OCI-LY7 (cell line): ENCODE measurements around the gene CDK17. TPM values are rescaled to one million over a fixed set of nuclear protein-coding genes. Genes with fewer than 3 reads are reported as not detected.

Source experiments
- BruUV-seq: library from RNA; stranded (reverse); fragments of 400-500 nt; replicated peaks from 2 replicates; lab custom pipeline; 2021; lab: Mats Ljungman, UMichigan
- CTCF ChIA-PET: fragments of 300-600 bp; sonication (Branson Sonifier 250); formaldehyde crosslinking; loops from one replicate; lab custom pipeline; 2022; ENCODE audit warnings: antibody characterized with exemption; ENCODE audit not compliant: unreplicated experiment; lab: Charles Lee
- POLR2A ChIA-PET: fragments of 300-600 bp; sonication (Branson Sonifier 250); formaldehyde crosslinking; loops from one replicate; lab custom pipeline; 2022; ENCODE audit warnings: antibody characterized with exemption; lab: Charles Lee
- DNase-seq: peaks from one replicate; pipeline ENCODE4 v3.0.0-alpha.2; 2015; ENCODE audit warnings: low spot score
- H2AFZ ChIP-seq: fragments of 200-600 bp; sonication (generic), shearing (Covaris generic); 2 replicates; pipeline ENCODE4 v1.6.1; 2014; ENCODE audit warnings: mild to moderate bottlenecking, antibody characterized with exemption, low read length, moderate library complexity
- H3K27ac ChIP-seq: fragments of 200-600 bp; sonication (generic); 2 replicates; pipeline ENCODE4 v1.5.1; 2014; ENCODE audit warnings: mixed run types, low read depth, mild to moderate bottlenecking, moderate library complexity, low read length, inconsistent platforms; ENCODE audit not compliant: poor library complexity, severe bottlenecking
- H3K36me3 ChIP-seq: fragments of 200-600 bp; sonication (generic); 2 replicates; pipeline ENCODE4 v1.6.1; 2014; ENCODE audit warnings: mild to moderate bottlenecking, antibody characterized with exemption, low read length, moderate library complexity, mixed read lengths; ENCODE audit not compliant: insufficient read depth
- H3K4me1 ChIP-seq: fragments of 200-600 bp; sonication (generic); 2 replicates; pipeline ENCODE4 v1.5.1; 2014; ENCODE audit warnings: mild to moderate bottlenecking, low read length; ENCODE audit not compliant: insufficient read depth, poor library complexity, severe bottlenecking
- H3K4me2 ChIP-seq: fragments of 200-600 bp; sonication (generic); 2 replicates; pipeline ENCODE4 v1.6.1; 2014; ENCODE audit warnings: mild to moderate bottlenecking, low read length
- H3K4me3 ChIP-seq: fragments of 200-600 bp; sonication (generic); 2 replicates; pipeline ENCODE4 v1.5.1; 2014; ENCODE audit warnings: mild to moderate bottlenecking, low read depth, low read length; ENCODE audit not compliant: poor library complexity, severe bottlenecking
- H3K79me2 ChIP-seq: fragments of 200-600 bp; sonication (generic); 2 replicates; pipeline ENCODE4 v1.6.1; 2016; ENCODE audit warnings: low read depth, mild to moderate bottlenecking, low read length, moderate library complexity, mixed read lengths; ENCODE audit not compliant: insufficient read depth
- H3K9me2 ChIP-seq: fragments of 200-600 bp; sonication (generic); 2 replicates; pipeline ENCODE4 v1.6.1; 2016; ENCODE audit warnings: mild to moderate bottlenecking, low read length, mixed read lengths; ENCODE audit not compliant: insufficient read depth
- H3K9me3 ChIP-seq: fragments of 200-600 bp; sonication (generic); 2 replicates; pipeline ENCODE4 v1.6.1; 2014; ENCODE audit warnings: mild to moderate bottlenecking, mixed run types, low read length, mixed read lengths
- H4K20me1 ChIP-seq: fragments of 200-600 bp; sonication (generic); 2 replicates; pipeline ENCODE4 v1.6.1; 2014; ENCODE audit warnings: mild to moderate bottlenecking, antibody characterized with exemption, low read length, moderate library complexity, mixed read lengths; ENCODE audit not compliant: insufficient read depth
- EZH2phosphoT487 ChIP-seq: fragments of 200-600 bp; sonication (generic); IDR thresholded peaks from 2 replicates; pipeline ENCODE4 v1.6.1; 2018; ENCODE audit warnings: low read depth, borderline replicate concordance, mild to moderate bottlenecking, mixed run types, antibody characterized with exemption, low read length, moderate library complexity, mixed read lengths
- intact Hi-C: fragments of 100-400 bp; cut with micrococcal nuclease; formaldehyde crosslinking; loops from one replicate; pipeline ENCODE4 v1.10.0; 2022; ENCODE audit not compliant: unreplicated experiment
- total RNA-seq, 2 experiments: library from RNA; depleted of rRNA in 1 of 2; stranded (reverse); fragments of >200 nt in 1 of 2; shearing (Covaris generic) in 1 of 2; gene quantifications; 2 replicates each; pipeline ENCODE4 v1.2.3, GENCODE V29; 2014 to 2022
- TF ChIP-seq, protein P1 (sequence below): fragments of 200-600 bp; sonication (generic); conservative IDR thresholded peaks from 2 replicates; pipeline ENCODE4 v1.5.1; 2014; ENCODE audit warnings: mild to moderate bottlenecking, antibody characterized with exemption, low read length, moderate library complexity, mixed read lengths

CDK17 gene
- total RNA-seq, 2 experiments from 2014 or later = 34.5 to 43.4 TPM

DNA sequence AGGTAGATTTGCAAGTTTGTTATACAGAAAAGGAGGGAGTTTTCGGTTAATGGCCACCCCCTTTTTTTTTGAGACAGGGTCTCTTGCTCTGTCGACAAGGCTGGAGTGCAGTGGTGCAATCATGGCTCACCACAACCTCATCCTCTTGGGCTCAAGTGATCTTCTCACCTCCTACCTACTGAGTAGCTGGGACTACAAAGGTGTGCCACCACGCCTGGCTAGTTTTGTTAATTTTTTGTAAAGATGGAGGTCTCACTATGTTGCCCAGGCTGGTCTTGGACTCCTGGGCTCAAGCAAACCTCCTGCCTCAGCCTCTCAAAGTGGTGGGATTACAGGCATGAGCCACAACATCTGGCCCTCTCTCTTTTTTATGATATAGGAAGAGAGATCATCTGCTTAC is 94.6 kb downstream of the CDK17 start:
- H4K20me1 ChIP-seq = no peaks in the 10 kb centered on the region
- ChIA-PET POLR2A (no interaction called here), CTCF (no interaction called here)
- peaks cover 3% of the 10 kb centered on the region; the same call in 1 of the 2 replicates for H3K79me2 ChIP-seq
- TF ChIP-seq, protein P1, sequence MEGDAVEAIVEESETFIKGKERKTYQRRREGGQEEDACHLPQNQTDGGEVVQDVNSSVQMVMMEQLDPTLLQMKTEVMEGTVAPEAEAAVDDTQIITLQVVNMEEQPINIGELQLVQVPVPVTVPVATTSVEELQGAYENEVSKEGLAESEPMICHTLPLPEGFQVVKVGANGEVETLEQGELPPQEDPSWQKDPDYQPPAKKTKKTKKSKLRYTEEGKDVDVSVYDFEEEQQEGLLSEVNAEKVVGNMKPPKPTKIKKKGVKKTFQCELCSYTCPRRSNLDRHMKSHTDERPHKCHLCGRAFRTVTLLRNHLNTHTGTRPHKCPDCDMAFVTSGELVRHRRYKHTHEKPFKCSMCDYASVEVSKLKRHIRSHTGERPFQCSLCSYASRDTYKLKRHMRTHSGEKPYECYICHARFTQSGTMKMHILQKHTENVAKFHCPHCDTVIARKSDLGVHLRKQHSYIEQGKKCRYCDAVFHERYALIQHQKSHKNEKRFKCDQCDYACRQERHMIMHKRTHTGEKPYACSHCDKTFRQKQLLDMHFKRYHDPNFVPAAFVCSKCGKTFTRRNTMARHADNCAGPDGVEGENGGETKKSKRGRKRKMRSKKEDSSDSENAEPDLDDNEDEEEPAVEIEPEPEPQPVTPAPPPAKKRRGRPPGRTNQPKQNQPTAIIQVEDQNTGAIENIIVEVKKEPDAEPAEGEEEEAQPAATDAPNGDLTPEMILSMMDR = no peak
- no peak for TF ChIP-seq EZH2phosphoT487
- H3K27ac ChIP-seq = no peak overlapping the region
- BruUV-seq = no TSS peak
- no peak overlapping the region for H2AFZ ChIP-seq
- H3K4me3 ChIP-seq = no peak overlapping the region
- intact Hi-C loops = no loop called here
- DNase-seq = no peak
- no peaks in the 10 kb centered on the region for H3K4me1 ChIP-seq
- H3K36me3 ChIP-seq = peaks cover 21% of the 10 kb centered on the region
- 0 out of 2 replicates have a peak, but pooled peaks cover 3% of the 10 kb centered on the region for H3K9me3 ChIP-seq
- H3K4me2 ChIP-seq = no peak overlapping the region
- no peaks in the 10 kb centered on the region for H3K9me2 ChIP-seq

DNA sequence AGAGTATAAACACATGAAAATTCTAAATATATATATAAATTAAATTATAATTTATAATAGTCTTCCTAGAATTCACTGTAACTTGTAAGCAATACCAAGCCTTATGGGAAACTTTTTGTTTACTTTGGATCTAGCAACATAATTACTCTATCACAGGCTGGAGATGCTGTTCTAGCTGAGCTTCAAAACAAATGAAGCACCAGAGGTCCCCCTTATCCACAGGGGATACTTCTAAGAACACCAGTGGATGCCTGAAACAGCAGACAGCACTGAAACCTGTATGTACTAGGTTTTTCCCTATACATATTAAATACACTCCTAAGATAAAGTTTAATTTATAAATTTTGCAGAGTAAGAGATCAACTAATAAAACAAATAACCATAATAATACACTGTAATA is 96.6 kb downstream of the CDK17 start:
- H2AFZ ChIP-seq = no peak overlapping the region
- intact Hi-C loops = loop anchor here (5.0 kb wide), 1 partner anchor 94 kb away; no protein-coding TSS in a partner anchor
- no peak overlapping the region for H3K4me3 ChIP-seq
- BruUV-seq = no TSS peak
- H4K20me1 ChIP-seq = no peaks in the 10 kb centered on the region
- DNase-seq = no peak
- no peak overlapping the region for H3K4me2 ChIP-seq
- POLR2A ChIA-PET = interaction anchor here (0.6 to 1.5 kb wide), 3 partner anchors 11 to 96 kb away, joined by 4 to 6 read pairs (median 4); partner anchors contain the start of gene CDK17
- H3K27ac ChIP-seq = no peak overlapping the region
- H3K79me2 ChIP-seq = no peaks in the 10 kb centered on the region
- no peaks in the 10 kb centered on the region for H3K9me3 ChIP-seq
- TF ChIP-seq EZH2phosphoT487 = no peak
- TF ChIP-seq, protein P1 = no peak
- H3K4me1 ChIP-seq = no peaks in the 10 kb centered on the region
- H3K36me3 ChIP-seq = peaks cover 20% of the 10 kb centered on the region
- H3K9me2 ChIP-seq = no peaks in the 10 kb centered on the region
- CTCF ChIA-PET = no interaction called here

DNA sequence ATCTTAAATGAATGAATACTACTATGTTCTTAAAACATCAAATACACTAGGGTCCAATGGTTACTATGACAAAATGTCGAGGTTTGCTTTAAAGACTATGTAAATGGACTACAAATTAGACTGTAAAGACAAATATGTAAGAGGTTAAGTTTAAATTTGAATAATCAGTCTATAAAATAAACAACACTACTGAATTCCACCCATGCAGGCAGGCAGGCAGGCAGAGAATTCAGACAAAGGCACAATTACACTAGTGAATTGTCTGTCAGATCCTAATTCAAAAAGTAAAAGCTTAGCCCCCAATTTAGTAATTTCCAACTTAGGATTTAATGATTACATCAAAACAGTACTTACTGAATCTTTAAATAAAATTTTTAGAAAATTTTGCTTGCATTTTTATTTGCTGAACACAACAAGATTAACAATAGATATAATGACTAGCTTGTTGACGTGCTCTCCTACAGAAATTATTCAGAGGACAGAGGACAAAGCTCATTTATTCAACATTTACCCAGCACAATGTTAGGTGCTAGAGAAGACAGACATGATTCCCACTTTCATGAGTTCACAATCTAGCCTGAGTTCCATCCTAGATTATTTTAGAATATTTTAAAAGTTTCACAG is 97.4 kb downstream of the CDK17 start:
- CTCF ChIA-PET = no interaction called here
- Histone ChIP-seq H3K27ac (no peak overlapping the region), H3K4me2 (no peak overlapping the region), H3K9me3 (no peaks in the 10 kb centered on the region), H2AFZ (no peak overlapping the region), H3K4me3 (no peak overlapping the region), H3K36me3 (peaks cover 27% of the 10 kb centered on the region), H4K20me1 (no peaks in the 10 kb centered on the region), H3K79me2 (no peaks in the 10 kb centered on the region), H3K4me1 (no peaks in the 10 kb centered on the region), H3K9me2 (no peaks in the 10 kb centered on the region)
- DNase-seq = no peak
- intact Hi-C loops = loop anchor here (5.0 kb wide), 1 partner anchor 95 kb away; no protein-coding TSS in a partner anchor
- POLR2A ChIA-PET = interaction anchor here (0.6 to 1.5 kb wide), 6 partner anchors 10 to 221 kb away, joined by 3 to 6 read pairs (median 4); partner anchors contain the start of gene CDK17
- BruUV-seq = no TSS peak
- no peak for TF ChIP-seq EZH2phosphoT487
- TF ChIP-seq, protein P1 = no peak
